IMR-90 (cell line): ENCODE measurements around the gene PAK5. TPM values are rescaled to one million over a fixed set of nuclear protein-coding genes. Genes with fewer than 3 reads are reported as not detected.

Source experiments
- ATAC-seq: fragments of 200-7000 bp; cut with Tn5 transposase; 2 replicates; pipeline ENCODE4 v1.9.1; 2020; ENCODE audit warnings: low read depth, mild to moderate bottlenecking, moderate library complexity
- BruUV-seq: library from RNA; stranded (reverse); fragments of 400-500 nt; replicated peaks from 2 replicates; lab custom pipeline; 2021; lab: Mats Ljungman, UMichigan
- CTCF ChIA-PET: fragments of 300-600 bp; formaldehyde crosslinking; extraction: SDS; loops from one replicate; lab custom pipeline; 2021; ENCODE audit warnings: antibody characterized with exemption; lab: Yijun Ruan, JAX
- POLR2A ChIA-PET: fragments of 300-600 bp; sonication (Branson Sonifier 250); formaldehyde crosslinking; loops from one replicate; lab custom pipeline; 2022; ENCODE audit warnings: antibody characterized with exemption; ENCODE audit not compliant: unreplicated experiment; lab: Charles Lee
- DNase-seq: peaks from one replicate; pipeline ENCODE4 v3.0.0; 2013
- H2AFZ ChIP-seq: replicated peaks from 2 replicates; pipeline ENCODE3; 2013; ENCODE audit warnings: low read length, mild to moderate bottlenecking; ENCODE audit not compliant: poor library complexity
- H2AK5ac ChIP-seq: 2 replicates; pipeline ENCODE4 v1.6.1; 2013; ENCODE audit warnings: low read depth, low read length, inconsistent platforms
- H2AK9ac ChIP-seq: replicated peaks from 2 replicates; pipeline ENCODE3; 2013; ENCODE audit warnings: mild to moderate bottlenecking, low read depth, low read length, moderate library complexity; ENCODE audit not compliant: poor library complexity
- H2BK120ac ChIP-seq: 2 replicates; pipeline ENCODE4 v1.6.1; 2013; ENCODE audit warnings: low read depth, low read length, inconsistent platforms
- H2BK15ac ChIP-seq: 3 replicates; pipeline ENCODE4 v1.6.1; 2013; ENCODE audit warnings: low read depth, low read length, inconsistent platforms
- H2BK20ac ChIP-seq: 2 replicates; pipeline ENCODE4 v1.6.1; 2013; ENCODE audit warnings: low read depth, mild to moderate bottlenecking, inconsistent platforms, low read length, moderate library complexity
- H2BK5ac ChIP-seq: 2 replicates; pipeline ENCODE4 v1.6.1; 2013; ENCODE audit warnings: mild to moderate bottlenecking, low read depth, low read length, inconsistent platforms; ENCODE audit not compliant: poor library complexity, severe bottlenecking
- H3K14ac ChIP-seq: replicated peaks from 2 replicates; pipeline ENCODE4 v1.6.1; 2013; ENCODE audit warnings: low read depth, low read length, inconsistent platforms
- H3K18ac ChIP-seq: 2 replicates; pipeline ENCODE4 v1.6.1; 2013; ENCODE audit warnings: low read depth, low read length, control low read depth
- H3K23ac ChIP-seq: 2 replicates; pipeline ENCODE4 v1.6.1; 2013; ENCODE audit warnings: low read depth, low read length, inconsistent platforms
- H3K27ac ChIP-seq: 2 replicates; pipeline ENCODE4 v1.5.1; 2013; ENCODE audit warnings: mild to moderate bottlenecking, control low read depth, low read length; ENCODE audit not compliant: insufficient read depth
- H3K27me3 ChIP-seq: 2 replicates; pipeline ENCODE4 v1.6.1; 2013; ENCODE audit warnings: low read length; ENCODE audit not compliant: control insufficient read depth, insufficient read depth
- H3K36me3 ChIP-seq: 2 replicates; pipeline ENCODE4 v1.6.1; 2013; ENCODE audit warnings: low read length, mixed read lengths; ENCODE audit not compliant: control insufficient read depth, insufficient read depth
- H3K4ac ChIP-seq: 2 replicates; pipeline ENCODE4 v1.6.1; 2013; ENCODE audit warnings: low read depth, low read length, inconsistent platforms
- H3K4me1 ChIP-seq: 2 replicates; pipeline ENCODE4 v1.6.1; 2013; ENCODE audit warnings: low read length, mixed read lengths; ENCODE audit not compliant: control insufficient read depth, insufficient read depth
- H3K4me2 ChIP-seq: 2 replicates; pipeline ENCODE4 v1.6.1; 2013; ENCODE audit warnings: low read depth, mild to moderate bottlenecking, control low read depth, low read length, moderate library complexity
- H3K4me3 ChIP-seq: 2 replicates; pipeline ENCODE4 v1.5.1; 2013; ENCODE audit warnings: low read depth, mild to moderate bottlenecking, control low read depth, low read length, moderate library complexity; ENCODE audit not compliant: insufficient read depth
- H3K56ac ChIP-seq: 2 replicates; pipeline ENCODE4 v1.6.1; 2013; ENCODE audit warnings: low read length, inconsistent platforms; ENCODE audit not compliant: insufficient read depth; ENCODE audit errors: extremely low read depth
- H3K79me1 ChIP-seq, 2 experiments: 2 replicates each; pipeline ENCODE4 v1.6.1; 2013; ENCODE audit warnings: low read length in 2 of 2, inconsistent platforms in 1 of 2, low read depth in 1 of 2
- H3K9ac ChIP-seq: 2 replicates; pipeline ENCODE4 v1.6.1; 2013; ENCODE audit warnings: low read depth, low read length, control low read depth
- H3K9me1 ChIP-seq: 2 replicates; pipeline ENCODE4 v1.6.1; 2013; ENCODE audit warnings: low read length, inconsistent platforms; ENCODE audit not compliant: insufficient read depth
- H3K9me3 ChIP-seq: 2 replicates; pipeline ENCODE4 v1.6.1; 2013; ENCODE audit warnings: low read length; ENCODE audit not compliant: control insufficient read depth, insufficient read depth
- H4K20me1 ChIP-seq: 2 replicates; pipeline ENCODE4 v1.6.1; 2013; ENCODE audit warnings: low read length, inconsistent platforms; ENCODE audit not compliant: insufficient read depth
- H4K5ac ChIP-seq: 2 replicates; pipeline ENCODE4 v1.6.1; 2013; ENCODE audit warnings: mild to moderate bottlenecking, low read depth, low read length, control low read depth
- H4K8ac ChIP-seq, 2 experiments: 2 replicates each; pipeline ENCODE4 v1.6.1; 2013; ENCODE audit warnings: low read depth in 2 of 2, low read length in 2 of 2, control low read depth in 1 of 2, inconsistent platforms in 1 of 2
- H4K91ac ChIP-seq: 2 replicates; pipeline ENCODE4 v1.6.1; 2013; ENCODE audit warnings: low read depth, low read length, inconsistent platforms; ENCODE audit not compliant: insufficient read depth
- BHLHE40 ChIP-seq: fragments of 150-350 bp; IDR thresholded peaks from 2 replicates; pipeline ENCODE4 v1.6.1; 2016; ENCODE audit warnings: mild to moderate bottlenecking, low read depth, low read length
- MAFK ChIP-seq: IDR thresholded peaks from 2 replicates; pipeline ENCODE4 v1.6.1; 2012; ENCODE audit warnings: low read depth, low read length, improper control_type of control experiment
- NFE2L2 ChIP-seq: fragments of 150-350 bp; IDR thresholded peaks from 2 replicates; pipeline ENCODE4 v1.6.1; 2016; ENCODE audit warnings: low read depth, mild to moderate bottlenecking, low read length
- POLR2A ChIP-seq: IDR thresholded peaks from 2 replicates; pipeline ENCODE4 v1.6.1; 2012; ENCODE audit warnings: mild to moderate bottlenecking, low read depth, low read length
- RFX5 ChIP-seq: IDR thresholded peaks from 2 replicates; pipeline ENCODE4 v1.8.0; 2012; ENCODE audit warnings: low read depth, mild to moderate bottlenecking, low read length, moderate library complexity
- WGBS, 2 experiments: methylation state at CpG; one replicate each; pipeline versions ENCODE4 v1.1.5 to v1.1.7; 2013; ENCODE audit warnings: missing lambda C conversion rate in 2 of 2; ENCODE audit not compliant: insufficient read length in 1 of 2; ENCODE audit errors: extremely low coverage in 2 of 2; 5-methylcytosine and 5-hydroxymethylcytosine counted together
- dilution Hi-C: fragments of 300-500 bp; cut with HindIII; formaldehyde crosslinking; loops from one replicate; pipeline ENCODE4 v1.14.3; 2018; ENCODE audit warnings: low sequenced_read_pairs; ENCODE audit not compliant: unreplicated experiment
- in situ Hi-C: fragments of 300-500 bp; cut with MboI; formaldehyde crosslinking; loops from 3 replicates; pipeline ENCODE4 v1.14.3; 2019; ENCODE audit warnings: low sequenced_read_pairs, inconsistent platforms, mixed read lengths
- intact Hi-C: fragments of 100-400 bp; cut with micrococcal nuclease; formaldehyde crosslinking; loops from 2 replicates; pipeline ENCODE4 v1.10.0; 2022
- polyA plus RNA-seq, 3 experiments: library from polyadenylated mRNA; depleted of rRNA; stranded (reverse); fragments of >200 nt; gene quantifications; 2 replicates each; pipeline ENCODE4 v1.2.3, GENCODE V29; 2012; ENCODE audit warnings: low replicate concordance in 1 of 3
- total RNA-seq: library from RNA; depleted of rRNA; stranded (reverse); fragments of >200 nt; gene quantifications from 2 replicates; pipeline ENCODE4 v1.2.3, GENCODE V29; 2012
- TF ChIP-seq, protein P1 (sequence below): fragments of 150-350 bp; IDR thresholded peaks from 2 replicates; pipeline ENCODE4 v1.6.1; 2017; ENCODE audit warnings: mild to moderate bottlenecking, antibody characterized with exemption, low read length, low read depth

Gene PAK5
- total and polyA plus RNA-seq, 2 of the 4 experiments (the other 2 are of a cell fraction), result not detected

DNA sequence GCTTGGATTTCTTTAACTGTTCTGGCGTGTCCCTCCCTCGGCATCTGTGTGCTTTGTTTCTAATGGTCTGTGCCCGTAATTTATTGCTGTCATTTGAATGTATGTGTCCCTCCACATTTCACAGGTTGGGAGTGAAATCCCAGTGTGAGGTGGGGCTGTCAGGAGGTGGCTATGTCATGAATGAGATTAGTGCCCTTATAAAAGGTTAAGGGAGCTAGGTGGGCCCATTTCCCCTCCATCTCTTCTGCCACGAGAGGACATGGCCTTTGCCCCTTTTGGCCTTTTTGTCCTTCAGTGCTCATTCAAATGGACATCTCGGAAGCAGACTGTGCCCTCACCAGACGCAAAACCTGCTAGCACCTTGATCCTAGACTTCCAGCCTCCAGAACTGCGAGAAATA is 228.2 kb downstream of the PAK5 start:
- Histone ChIP-seq H2AK5ac (no peak overlapping the region), H3K9me1 (no peaks in the 10 kb centered on the region), H3K27ac (no peak overlapping the region), H3K27me3 (peaks cover 15% of the 10 kb centered on the region), H3K4me3 (no peak overlapping the region), H2AK9ac (no peak overlapping the region), H2BK15ac (no peak overlapping the region), H3K9me3 (no peaks in the 10 kb centered on the region), H4K8ac (no peak overlapping the region), H3K79me1 (no peaks in the 10 kb centered on the region), H3K36me3 (no peaks in the 10 kb centered on the region), H3K18ac (no peak overlapping the region), H3K56ac (no peak overlapping the region), H3K23ac (no peak overlapping the region), H2BK120ac (no peak overlapping the region), H3K4me2 (no peak overlapping the region), H2AFZ (no peak overlapping the region), H3K9ac (no peak overlapping the region), H3K4me1 (no peaks in the 10 kb centered on the region), H4K20me1 (no peaks in the 10 kb centered on the region), H4K5ac (no peak overlapping the region), H3K14ac (no peak overlapping the region), H3K4ac (no peak overlapping the region), H2BK20ac (no peak overlapping the region), H4K91ac (no peak overlapping the region), H2BK5ac (no peak overlapping the region)
- no peak for DNase-seq
- TF ChIP-seq BHLHE40, result no peak
- TF ChIP-seq, protein P1, sequence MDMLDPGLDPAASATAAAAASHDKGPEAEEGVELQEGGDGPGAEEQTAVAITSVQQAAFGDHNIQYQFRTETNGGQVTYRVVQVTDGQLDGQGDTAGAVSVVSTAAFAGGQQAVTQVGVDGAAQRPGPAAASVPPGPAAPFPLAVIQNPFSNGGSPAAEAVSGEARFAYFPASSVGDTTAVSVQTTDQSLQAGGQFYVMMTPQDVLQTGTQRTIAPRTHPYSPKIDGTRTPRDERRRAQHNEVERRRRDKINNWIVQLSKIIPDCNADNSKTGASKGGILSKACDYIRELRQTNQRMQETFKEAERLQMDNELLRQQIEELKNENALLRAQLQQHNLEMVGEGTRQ, result no peak
- no peak for TF ChIP-seq RFX5
- no peak for TF ChIP-seq NFE2L2
- TF ChIP-seq POLR2A, result no peak
- no peak for TF ChIP-seq MAFK
- CTCF ChIA-PET, result interaction anchor here (1.2 to 2.8 kb wide), 4 partner anchors 25 to 203 kb away, joined by 3 to 24 read pairs (median 4); no protein-coding TSS in a partner anchor
- intact Hi-C loops, result loop anchor here (1.0 to 10.0 kb wide), 7 partner anchors 133 to 1934 kb away; no protein-coding TSS in a partner anchor
- POLR2A ChIA-PET, result no interaction called here
- ATAC-seq, result no peak
- in situ Hi-C loops, result loop anchor here (25.0 kb wide), 1 partner anchor 102 kb away; no protein-coding TSS in a partner anchor
- dilution Hi-C loops, result no loop called here
- no TSS peak for BruUV-seq
- WGBS, 2 experiments, result 60% methylated on average over 1 of the region's 7 CpGs; no CpG with 5 or more reads in 1 of the 2 experiments
